GM21528 (cell line): Measurements from ENCODE around the gene ZNF318.

ENCODE experiments used
- ATAC-seq: cut with Tn5 transposase; IDR thresholded peaks from one replicate; pipeline ENCODE4 v1.9.1; 2021; ENCODE audit warnings: mild to moderate bottlenecking, moderate library complexity; ENCODE audit not compliant: unreplicated experiment, low FRiP score

The ZNF318 gene

DNA sequence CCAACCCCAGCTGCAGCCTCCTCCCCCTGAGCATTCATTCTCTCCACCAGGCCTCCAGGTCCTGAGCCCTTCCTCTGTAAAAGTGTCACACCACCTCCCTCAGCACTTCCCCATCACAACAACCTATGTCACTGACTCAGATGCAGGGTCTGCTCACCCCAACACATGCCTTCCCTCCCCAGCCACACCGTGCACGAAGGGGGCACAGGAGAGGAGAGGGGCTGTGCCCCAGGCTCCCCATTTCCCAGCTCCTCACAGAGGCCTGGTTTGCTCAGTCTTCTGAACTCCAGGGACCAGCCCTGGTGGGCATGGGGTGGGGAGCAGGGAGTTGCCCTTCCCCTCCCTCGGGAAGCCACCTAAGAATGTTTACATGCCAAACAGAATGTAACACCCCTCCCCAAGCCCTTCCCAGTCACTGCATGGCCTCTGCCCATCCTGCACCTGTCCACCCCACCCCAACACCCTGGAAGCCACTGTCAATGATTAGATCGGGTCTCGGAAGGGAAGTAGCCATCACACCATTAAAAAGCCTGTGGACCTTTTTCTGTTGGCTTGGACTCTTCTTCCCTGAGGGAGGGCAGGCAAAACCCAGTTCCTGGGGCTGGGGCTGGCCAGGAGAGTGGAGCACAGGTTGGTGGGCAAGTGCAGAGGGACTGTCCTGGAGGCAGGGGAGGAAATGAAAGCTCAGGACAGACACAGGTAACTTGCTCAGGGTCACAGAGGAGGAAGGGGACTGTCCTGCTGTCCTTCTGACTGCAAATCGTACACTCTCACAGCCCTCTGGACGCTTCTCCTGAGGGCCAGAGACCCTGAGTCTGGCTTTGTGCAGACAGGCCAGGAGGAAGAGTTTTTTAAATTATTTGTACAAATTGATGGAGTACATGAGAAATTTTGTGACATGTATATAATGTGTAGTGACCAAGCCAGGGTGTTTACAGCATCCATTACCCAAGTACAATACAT is 81.4 kb downstream of the ZNF318 start:
- no peak for ATAC-seq

DNA sequence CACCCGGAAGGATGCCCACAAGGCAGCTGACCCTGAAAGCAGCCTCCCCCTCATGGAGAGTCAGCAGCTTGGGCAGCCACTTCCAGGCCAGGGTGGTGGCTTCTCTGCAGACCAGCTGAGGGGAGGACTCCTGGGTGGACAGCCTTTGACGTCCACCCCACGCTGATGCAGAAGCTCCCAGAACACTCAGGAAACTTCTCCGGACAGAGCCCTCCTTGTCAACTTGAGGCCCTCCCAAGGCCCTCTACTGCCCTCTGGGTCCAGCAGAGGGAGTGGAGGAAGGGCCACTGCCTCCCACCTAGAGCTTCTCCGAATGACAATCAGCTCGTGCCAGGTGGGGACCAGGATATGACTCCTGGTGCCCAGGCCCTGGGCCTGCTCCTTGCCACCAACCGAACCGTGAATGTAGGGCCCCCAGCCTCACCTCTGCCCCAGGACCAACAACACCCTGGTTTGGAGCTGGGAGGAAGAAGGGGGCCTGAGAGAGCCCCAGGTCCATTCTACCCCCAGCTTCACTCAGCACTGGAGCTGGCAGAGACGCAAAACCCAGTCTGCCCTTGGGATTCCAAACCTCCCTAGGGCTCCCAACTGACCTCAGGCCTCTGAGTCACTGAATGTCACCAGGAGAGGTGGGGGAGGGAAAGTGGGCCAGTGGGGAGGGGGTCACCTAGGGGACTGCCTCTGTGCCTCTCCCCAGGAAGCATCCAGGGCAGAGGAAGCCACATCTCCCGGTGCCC is 82.3 kb downstream of the ZNF318 start:
- ATAC-seq: no peak

DNA sequence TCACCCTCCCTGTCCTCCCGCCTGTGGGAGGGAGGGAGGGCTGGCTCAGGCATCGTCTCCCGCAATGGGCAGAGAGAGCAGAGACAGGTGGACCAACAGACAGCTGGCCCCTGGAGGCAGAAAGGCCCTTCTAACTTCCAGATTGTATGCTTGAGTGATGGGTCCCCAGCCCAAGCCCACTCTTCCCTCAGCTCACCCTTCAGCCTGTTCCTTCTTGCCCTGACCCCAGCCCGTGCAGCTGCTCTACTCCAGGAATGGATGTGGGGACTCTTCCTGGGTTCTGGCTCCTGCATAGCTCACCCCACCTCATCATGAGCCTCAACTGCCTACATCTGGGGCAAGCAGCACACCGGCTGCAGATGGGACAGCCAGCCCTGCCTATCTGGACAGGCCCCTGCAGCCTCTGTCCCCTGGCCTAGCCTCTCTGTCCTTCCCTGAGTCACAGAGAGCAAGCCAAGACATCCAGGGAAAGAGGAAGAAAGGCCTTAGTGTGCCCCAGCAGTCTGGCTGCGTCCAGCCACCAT is 82.9 kb downstream of the ZNF318 start:
- ATAC-seq: no peak
